Immature natural killer cell (primary cell): ENCODE measurements around the gene GGT1. TPM values are rescaled to one million over a fixed set of nuclear protein-coding genes. Genes with fewer than 3 reads are reported as not detected.
"Not testable (repeated sequence)": the region's sequence is repeated elsewhere in the genome, so short reads cannot be mapped to it uniquely, and the experiment has no call there.

Experiments
- DNase-seq, 3 donors: peaks; one replicate each; pipeline ENCODE4 v3.0.0; 2022; ENCODE audit warnings: mixed read lengths in 1 of 3
- H3K27ac Mint-ChIP-seq, 6 donors: one replicate each; pipeline ENCODE4 v1.8.0; 2020; ENCODE audit warnings: mixed read lengths in 6 of 6, mild to moderate bottlenecking in 5 of 6, inconsistent platforms in 4 of 6, moderate library complexity in 3 of 6
- H3K27me3 Mint-ChIP-seq, 3 donors: one replicate each; pipeline ENCODE4 v1.8.0; 2020 to 2021; ENCODE audit warnings: low read depth in 3 of 3, mild to moderate bottlenecking in 3 of 3, mixed read lengths in 3 of 3, moderate library complexity in 3 of 3, inconsistent platforms in 1 of 3
- H3K36me3 Mint-ChIP-seq, 3 donors: one replicate each; pipeline ENCODE4 v1.8.0; 2020; ENCODE audit warnings: mixed read lengths in 3 of 3, inconsistent platforms in 2 of 3, mild to moderate bottlenecking in 2 of 3
- H3K4me1 Mint-ChIP-seq, 2 donors: one replicate each; pipeline ENCODE4 v1.8.0; 2020; ENCODE audit warnings: inconsistent platforms in 2 of 2, mild to moderate bottlenecking in 2 of 2, mixed read lengths in 2 of 2, moderate library complexity in 1 of 2
- H3K4me3 Mint-ChIP-seq, 5 donors: one replicate each; pipeline ENCODE4 v1.8.0; 2020; ENCODE audit warnings: mild to moderate bottlenecking in 5 of 5, mixed read lengths in 5 of 5, inconsistent platforms in 3 of 5, moderate library complexity in 3 of 5
- H3K9me3 Mint-ChIP-seq, 6 donors: one replicate each; pipeline ENCODE4 v1.8.0; 2020; ENCODE audit warnings: mild to moderate bottlenecking in 6 of 6, mixed read lengths in 6 of 6, inconsistent platforms in 4 of 6, moderate library complexity in 3 of 6
- polyA plus RNA-seq, 3 donors: library from polyadenylated mRNA; unstranded; fragments of 300-500 nt; fragmentation: Illumina TruSeq; gene quantifications; one replicate each; pipeline ENCODE4 v1.2.3, GENCODE V29; 2021

Gene GGT1
- polyA plus RNA-seq: 1 to 10 TPM in 2 of 3 donors, not detected in 1; 1.2 to 4.8 TPM

- peak within 1 kb of the TSS; percentile 67 to 91 (median 84) for H3K27ac Mint-ChIP-seq
- H3K9me3 Mint-ChIP-seq: not testable (repeated sequence)
Measured at GRCh38 chr22:24602847-24603769, at the start of gene GGT1. Gene GGT1, plus strand, starts transcription at chr22:24603193. Its CDS starts 7,889 bp downstream, at chr22:24611082.

GRCh38 chr22:24553597-24554312, 49.2 kb upstream of the GGT1 start:
- no peak for DNase-seq
- Mint-ChIP-seq H3K9me3 (no peaks in the 10 kb centered on the region), H3K27me3 (peaks cover 4 to 11% (median 6%) of the 10 kb centered on the region in 3 donors), H3K27ac (peak overlapping the region; percentile 92 to 96 (median 95)), H3K36me3 (peaks cover 0 to 14% (median 0%) of the 10 kb centered on the region in 3 donors), H3K4me3 (peak overlapping the region; percentile 92 to 98 (median 94)), H3K4me1 (peaks cover 54 to 67% of the 10 kb centered on the region in 2 donors)

More at GRCh38 chr22:24602847-24603769, at the start of gene GGT1:
- H3K4me1 Mint-ChIP-seq: peaks cover 44% of the 10 kb centered on the region in 2 donors
- H3K36me3 Mint-ChIP-seq, H3K27me3 Mint-ChIP-seq, DNase-seq: not testable (repeated sequence)
- peak within 1 kb of the TSS; percentile 68 to 78 (median 72) for H3K4me3 Mint-ChIP-seq

GRCh38 chr22:24554313-24555164, 48.5 kb upstream of the GGT1 start, which contains the start of gene GUCD1:
Gene GUCD1, minus strand, starts transcription at chr22:24555138. Its CDS starts 147 bp downstream, at chr22:24554991.
- Mint-ChIP-seq H3K36me3 (peaks cover 0 to 22% (median 0%) of the 10 kb centered on the region in 3 donors), H3K27me3 (peaks cover 4 to 11% (median 6%) of the 10 kb centered on the region in 3 donors), H3K4me1 (peaks cover 58 to 74% of the 10 kb centered on the region in 2 donors), H3K9me3 (no peaks in the 10 kb centered on the region), H3K4me3 (peak within 1 kb of the TSS; percentile 94 to 98 (median 97)), H3K27ac (peak within 1 kb of the TSS; percentile 95 to 99 (median 97))
- peak in 2 of 3 donors; percentile 24 to 29 for DNase-seq

- Mint-ChIP-seq H3K27ac (peak within 1 kb of the TSS; percentile 95 to 99 (median 97)), H3K4me3 (peak within 1 kb of the TSS; percentile 94 to 98 (median 97)), H3K36me3 (peaks cover 0 to 22% (median 0%) of the 10 kb centered on the region in 3 donors), H3K4me1 (peaks cover 56 to 78% of the 10 kb centered on the region in 2 donors), H3K27me3 (peaks cover 4 to 11% (median 6%) of the 10 kb centered on the region in 3 donors), H3K9me3 (no peaks in the 10 kb centered on the region)
- peak; percentile 96 to 98 (median 97) for DNase-seq
Measured at GRCh38 chr22:24555165-24556039, 47.6 kb upstream of the GGT1 start, which contains the start of gene SNRPD3. Gene SNRPD3, plus strand, starts transcription at chr22:24555999. Its CDS starts 1,676 bp downstream, at chr22:24557675.

GRCh38 chr22:24559471-24559870, 43.5 kb upstream of the GGT1 start:
- peak overlapping the region in 1 of 6 donors; percentile 7 for H3K27ac Mint-ChIP-seq
- H3K36me3 Mint-ChIP-seq: peaks cover 0 to 24% (median 0%) of the 10 kb centered on the region in 3 donors
- H3K4me1 Mint-ChIP-seq: peaks cover 51 to 76% of the 10 kb centered on the region in 2 donors
- H3K9me3 Mint-ChIP-seq: no peaks in the 10 kb centered on the region
- peaks cover 4 to 9% (median 4%) of the 10 kb centered on the region in 3 donors for H3K27me3 Mint-ChIP-seq
- H3K4me3 Mint-ChIP-seq: no peak overlapping the region
- no peak for DNase-seq

- Mint-ChIP-seq H3K27ac (no peak overlapping the region), H3K36me3 (peaks cover 0 to 15% (median 4%) of the 10 kb centered on the region in 3 donors), H3K4me1 (peaks cover 38 to 70% of the 10 kb centered on the region in 2 donors), H3K9me3 (no peaks in the 10 kb centered on the region), H3K27me3 (no peaks in the 10 kb centered on the region), H3K4me3 (no peak overlapping the region)
- no peak for DNase-seq
Measured at GRCh38 chr22:24563246-24563645, 39.7 kb upstream of the GGT1 start.

GRCh38 chr22:24564376-24565058, 38.5 kb upstream of the GGT1 start:
- peaks cover 0 to 6% (median 4%) of the 10 kb centered on the region in 3 donors for H3K36me3 Mint-ChIP-seq
- H3K4me3 Mint-ChIP-seq: peak overlapping the region in 2 of 5 donors; percentile 27 to 35
- H3K9me3 Mint-ChIP-seq: no peaks in the 10 kb centered on the region
- DNase-seq: no peak
- H3K4me1 Mint-ChIP-seq: peaks cover 29 to 57% of the 10 kb centered on the region in 2 donors
- no peaks in the 10 kb centered on the region for H3K27me3 Mint-ChIP-seq
- peak overlapping the region; percentile 7 to 83 (median 51) for H3K27ac Mint-ChIP-seq

- no peak overlapping the region for H3K4me3 Mint-ChIP-seq
- no peak for DNase-seq
- no peaks in the 10 kb centered on the region for H3K27me3 Mint-ChIP-seq
- H3K4me1 Mint-ChIP-seq: peaks cover 29 to 51% of the 10 kb centered on the region in 2 donors
- peaks cover 0 to 9% (median 4%) of the 10 kb centered on the region in 3 donors for H3K36me3 Mint-ChIP-seq
- peak overlapping the region in 1 of 6 donors; percentile 15 for H3K27ac Mint-ChIP-seq
- H3K9me3 Mint-ChIP-seq: no peaks in the 10 kb centered on the region
Measured at GRCh38 chr22:24565077-24565476, 37.9 kb upstream of the GGT1 start.

- DNase-seq: no peak
- Mint-ChIP-seq H3K36me3 (peaks cover 0 to 16% (median 12%) of the 10 kb centered on the region in 3 donors), H3K27ac (peak overlapping the region in 4 of 6 donors; percentile 22 to 67 (median 37)), H3K4me1 (peaks cover 27 to 44% of the 10 kb centered on the region in 2 donors), H3K27me3 (no peaks in the 10 kb centered on the region), H3K4me3 (no peak overlapping the region), H3K9me3 (no peaks in the 10 kb centered on the region)
Measured at GRCh38 chr22:24566899-24567511, 36.0 kb upstream of the GGT1 start.

GRCh38 chr22:24567668-24568067, 35.3 kb upstream of the GGT1 start:
- no peaks in the 10 kb centered on the region for H3K27me3 Mint-ChIP-seq
- H3K27ac Mint-ChIP-seq: no peak overlapping the region

GRCh38 chr22:24571266-24571665, 31.7 kb upstream of the GGT1 start:
- Mint-ChIP-seq H3K27ac (no peak overlapping the region), H3K9me3 (no peaks in the 10 kb centered on the region), H3K36me3 (peaks cover 0 to 40% (median 33%) of the 10 kb centered on the region in 3 donors), H3K4me1 (peaks cover 8 to 11% of the 10 kb centered on the region in 2 donors), H3K4me3 (no peak overlapping the region), H3K27me3 (no peaks in the 10 kb centered on the region)
- no peak for DNase-seq

More at GRCh38 chr22:24567668-24568067, 35.3 kb upstream of the GGT1 start:
- DNase-seq: no peak
- H3K4me1 Mint-ChIP-seq: peaks cover 25 to 40% of the 10 kb centered on the region in 2 donors
- H3K4me3 Mint-ChIP-seq: no peak overlapping the region
- peaks cover 0 to 21% (median 13%) of the 10 kb centered on the region in 3 donors for H3K36me3 Mint-ChIP-seq
- no peaks in the 10 kb centered on the region for H3K9me3 Mint-ChIP-seq
